Measurements from ENCODE around the gene MET. TPM values are rescaled to one million over a fixed set of nuclear protein-coding genes. Genes with fewer than 3 reads are reported as not detected.
"Not testable (repeated sequence)": the region's sequence is repeated elsewhere in the genome, so short reads cannot be mapped to it uniquely, and the experiment has no call there.

MET gene
- total RNA-seq, 1 donor: 24.1 TPM

- DNase-seq (ENCODE audit: low read depth): peak; percentile 87
- TF ChIP-seq CTCF (IDR thresholded peaks at IDR 0.05; ENCODE audit: insufficient read depth, low read length): peak; percentile 56
- H3K4me3 ChIP-seq (ENCODE audit: low read depth, low read length): no peak overlapping the region
These were observed 137.8 kb downstream of the MET start for GRCh38 chr7:116809636-116810266.

GRCh38 chr7:116810267-116811116 is 138.5 kb downstream of the MET start:
- no peak overlapping the region for H3K4me3 ChIP-seq (ENCODE audit: low read depth, low read length)
- DNase-seq (ENCODE audit: low read depth): peak; percentile 40
- TF ChIP-seq CTCF (IDR thresholded peaks at IDR 0.05; ENCODE audit: insufficient read depth, low read length): no peak

GRCh38 chr7:116811768-116812167 is 139.8 kb downstream of the MET start:
- no peak for TF ChIP-seq CTCF (IDR thresholded peaks at IDR 0.05; ENCODE audit: insufficient read depth, low read length)
- DNase-seq (ENCODE audit: low read depth): no peak
- H3K4me3 ChIP-seq (ENCODE audit: low read depth, low read length): no peak overlapping the region

- no peak for TF ChIP-seq CTCF (IDR thresholded peaks at IDR 0.05; ENCODE audit: insufficient read depth, low read length)
- DNase-seq (ENCODE audit: low read depth): no peak
- no peak overlapping the region for H3K4me3 ChIP-seq (ENCODE audit: low read depth, low read length)
These were observed 140.9 kb downstream of the MET start for GRCh38 chr7:116812860-116813259.

DNA sequence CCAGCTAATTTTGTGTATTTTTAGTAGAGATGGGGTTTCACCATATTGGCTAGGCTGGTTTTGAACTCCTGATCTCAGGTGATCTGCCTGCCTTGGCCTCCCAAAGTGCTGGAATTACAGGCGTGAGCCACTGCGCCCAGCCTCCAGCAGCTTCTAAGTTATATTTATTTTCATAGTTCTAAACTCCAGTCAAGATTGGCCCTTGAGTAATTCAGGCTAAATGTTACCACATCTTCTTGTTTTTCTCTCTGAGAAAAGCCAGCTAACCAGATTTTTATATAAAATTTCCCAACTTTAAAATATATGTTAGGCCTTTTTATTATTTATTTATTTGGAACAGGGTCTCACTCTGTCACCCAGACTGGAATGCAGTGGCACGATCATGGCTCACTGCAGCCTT is 141.4 kb downstream of the MET start:
- not testable (repeated sequence) for H3K4me3 ChIP-seq (ENCODE audit: low read depth, low read length)
- DNase-seq (ENCODE audit: low read depth): peak; percentile 23

DNA sequence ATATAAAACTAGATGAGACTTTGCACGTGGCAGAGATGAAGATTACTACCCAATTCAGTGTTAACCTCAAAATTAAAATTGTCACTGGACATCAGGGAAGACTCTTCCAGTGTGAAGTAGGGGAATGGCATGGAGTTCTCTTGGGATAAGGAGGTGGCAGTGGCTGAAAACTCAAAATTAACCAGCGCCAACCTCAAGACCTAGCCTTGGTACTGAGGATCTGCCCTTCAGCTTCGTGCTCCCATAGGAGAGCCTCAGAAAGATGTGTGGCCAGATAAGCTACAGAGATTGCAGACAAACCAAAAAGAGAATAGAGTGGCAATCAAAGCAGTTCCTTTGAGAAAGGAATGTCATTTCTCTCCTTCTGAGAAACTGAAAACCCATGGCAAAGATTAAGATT is 143.0 kb downstream of the MET start:
- no peak for TF ChIP-seq CTCF (IDR thresholded peaks at IDR 0.05; ENCODE audit: insufficient read depth, low read length)
- H3K4me3 ChIP-seq (ENCODE audit: low read depth, low read length): no peak overlapping the region
- no peak for DNase-seq (ENCODE audit: low read depth)

DNA sequence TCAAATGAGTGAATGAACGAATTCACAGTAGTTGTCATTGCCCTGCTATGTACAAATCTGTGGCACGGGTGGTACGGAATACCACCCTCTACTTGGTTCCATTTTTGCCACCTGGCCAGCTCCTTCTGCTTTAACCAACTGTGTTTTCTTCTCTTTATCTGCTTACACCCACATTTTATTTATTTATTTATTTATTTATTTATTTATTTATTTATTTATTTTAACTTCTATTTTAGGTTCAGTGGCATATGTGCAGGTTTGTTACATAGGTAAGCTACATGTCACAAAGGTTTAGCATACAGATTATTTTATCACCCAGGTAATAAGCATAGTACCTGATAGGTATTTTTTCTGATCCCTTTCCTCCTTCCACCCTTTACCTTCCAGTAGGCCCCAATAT is 148.2 kb downstream of the MET start:
- DNase-seq (ENCODE audit: low read depth): no peak
- no peak for TF ChIP-seq CTCF (IDR thresholded peaks at IDR 0.05; ENCODE audit: insufficient read depth, low read length)
- H3K4me3 ChIP-seq (ENCODE audit: low read depth, low read length): no peak overlapping the region

- H3K4me3 ChIP-seq (ENCODE audit: low read depth, low read length); DNase-seq (ENCODE audit: low read depth): not testable (repeated sequence)
These were observed 149.7 kb downstream of the MET start for GRCh38 chr7:116821647-116822046.
